H1 (cell line): ENCODE data around the gene MEX3D. TPM values are rescaled to one million over a fixed set of nuclear protein-coding genes. Genes with fewer than 3 reads are reported as not detected.

Source experiments
- SIX5 ChIP-seq: IDR thresholded peaks from 2 replicates; pipeline ENCODE4 v1.6.1; 2011; ENCODE audit warnings: mild to moderate bottlenecking, low read depth, low read length
- SP1 ChIP-seq: IDR thresholded peaks from 2 replicates; pipeline ENCODE4 v1.6.1; 2011; ENCODE audit warnings: low read depth, low read length
- SUZ12 ChIP-seq: fragments of 200-600 bp; sonication (generic); IDR thresholded peaks from 2 replicates; pipeline ENCODE4 v1.6.1; 2012; ENCODE audit warnings: mild to moderate bottlenecking, inconsistent platforms, low read length, moderate library complexity, mixed read lengths
- polyA plus RNA-seq, 7 experiments: library from polyadenylated mRNA; depleted of rRNA in 3 of 7; stranded (reverse) in 5 of 7; unstranded in 2 of 7; fragments of >200 nt in 5 of 7; fragments of 200-250 nt in 2 of 7; gene quantifications; 1 replicate in 5 of 7; 2 replicates in 1 of 7; 4 replicates in 1 of 7; pipeline versions ENCODE4 v1.2.1 to v1.2.3, GENCODE V29; 2011 to 2013; ENCODE audit warnings: missing spikeins in 2 of 7, mixed read lengths in 2 of 7
- total RNA-seq: library from RNA; stranded (reverse); fragmentation: NEBNext Ultra II Directional; extraction: Animal tissue kit (Norgen Biotek cat#: 25700); gene quantifications from 2 replicates; pipeline ENCODE4 v1.2.1, GENCODE V29; 2021

MEX3D gene
- total and polyA plus RNA-seq, 2 of the 8 experiments (the other 6 are each of a cell fraction or from before 2014, with no cell fraction given), result 20.8 to 78.8 TPM

DNA sequence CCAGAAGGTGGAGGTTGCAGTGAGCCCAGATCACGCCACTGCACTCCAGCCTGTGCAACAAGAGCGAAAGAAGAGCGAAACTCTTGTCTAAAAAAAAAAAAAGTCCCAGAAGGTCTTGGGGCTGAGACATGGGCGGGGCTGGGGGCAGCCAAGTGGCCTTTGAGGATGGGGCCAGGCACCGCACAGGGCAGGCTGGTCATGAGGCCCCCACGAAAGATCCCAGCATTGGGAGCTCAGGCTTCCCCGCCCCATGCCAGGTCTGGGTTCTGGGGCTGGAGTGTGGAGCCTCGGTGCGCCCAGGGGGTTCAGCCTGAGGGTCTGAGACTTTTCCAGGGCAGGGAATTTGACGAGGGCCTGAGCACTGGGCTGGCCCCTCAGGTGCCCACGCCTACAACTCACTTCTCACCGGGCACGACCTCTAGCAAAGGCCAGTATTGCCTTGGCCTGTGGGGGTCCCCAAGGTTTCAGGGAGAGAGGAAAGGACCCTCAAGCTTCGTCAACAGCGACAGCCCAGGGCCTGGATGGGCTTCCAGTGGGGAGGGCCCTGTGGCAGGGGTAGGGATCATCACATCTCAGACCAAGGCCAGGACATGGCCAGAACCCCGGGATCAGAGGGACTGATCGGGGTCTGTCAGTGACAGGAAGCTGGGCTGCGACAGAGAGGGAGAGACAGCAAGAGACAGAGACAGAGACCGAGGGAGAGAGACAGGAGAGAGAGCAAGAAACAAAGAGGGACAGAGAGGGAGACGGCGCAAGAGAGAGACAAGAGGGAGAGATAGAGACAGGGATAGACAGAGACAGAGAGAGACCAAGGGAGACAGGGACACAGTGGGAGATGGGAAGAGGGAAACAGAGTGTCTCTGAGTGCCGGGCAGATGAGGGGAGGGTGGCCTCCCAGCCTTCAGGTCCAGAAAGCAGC is 7.5 kb upstream of the MEX3D start (continued):
- TF ChIP-seq SP1 (no peak), SUZ12 (no peak), SIX5 (no peak)
- TF ChIP-seq, all 59 proteins: peak for 0
